Germinal center (tissue), 1 donor: ENCODE measurements around the gene ABCB11.
A peak's percentile ranks its signal among the peaks of the same experiment; 100 is the strongest.
"Not testable (repeated sequence)": the region's sequence is repeated elsewhere in the genome, so short reads cannot be mapped to it uniquely, and the experiment has no call there.

Source experiments
- DNase-seq: peaks from one replicate; pipeline ENCODE4 v3.0.0; 2012; ENCODE audit warnings: mixed read lengths, low spot score

The ABCB11 gene

GRCh38 chr2:169031202-169031601 is at the start of gene ABCB11:
Gene ABCB11 (minus strand): TSS chr2:169031324. CDS start chr2:169018125, 13,199 bp downstream.
- DNase-seq = no peak

- DNase-seq = peak; percentile 64
Observed at GRCh38 chr2:169080250-169081069, 49.3 kb upstream of the ABCB11 start.

DNA sequence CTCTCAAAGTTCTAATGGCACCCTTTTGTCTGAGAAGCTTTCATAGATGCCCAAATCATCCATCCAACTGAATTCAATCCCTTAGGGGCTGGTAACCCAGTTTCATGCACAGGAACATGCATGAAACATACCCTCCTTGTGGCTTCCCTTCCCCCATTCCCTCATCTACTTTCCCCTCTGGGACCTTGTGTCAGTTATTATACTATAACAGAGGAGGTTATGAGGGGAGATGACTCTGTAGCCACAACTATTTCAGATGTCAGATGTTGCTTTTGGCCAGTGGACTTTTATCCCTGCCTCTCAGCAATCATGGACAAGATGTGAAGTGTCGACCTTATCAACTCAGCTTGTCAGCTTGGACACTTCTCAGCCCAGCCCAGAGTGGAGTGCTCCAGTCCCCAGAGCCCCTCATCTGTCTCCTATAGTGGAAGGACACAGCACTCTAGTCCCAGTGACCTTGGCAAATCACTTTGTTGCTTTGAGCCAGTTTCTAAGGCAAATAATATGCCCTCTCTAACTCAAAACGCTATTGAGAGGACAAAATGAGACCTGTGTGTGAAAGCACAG is 46.6 kb upstream of the ABCB11 start:
- no peak for DNase-seq

- no peak for DNase-seq
Observed at GRCh38 chr2:169073963-169074751, 43.0 kb upstream of the ABCB11 start.

GRCh38 chr2:169073211-169073962 is 42.3 kb upstream of the ABCB11 start:
- no peak for DNase-seq

DNA sequence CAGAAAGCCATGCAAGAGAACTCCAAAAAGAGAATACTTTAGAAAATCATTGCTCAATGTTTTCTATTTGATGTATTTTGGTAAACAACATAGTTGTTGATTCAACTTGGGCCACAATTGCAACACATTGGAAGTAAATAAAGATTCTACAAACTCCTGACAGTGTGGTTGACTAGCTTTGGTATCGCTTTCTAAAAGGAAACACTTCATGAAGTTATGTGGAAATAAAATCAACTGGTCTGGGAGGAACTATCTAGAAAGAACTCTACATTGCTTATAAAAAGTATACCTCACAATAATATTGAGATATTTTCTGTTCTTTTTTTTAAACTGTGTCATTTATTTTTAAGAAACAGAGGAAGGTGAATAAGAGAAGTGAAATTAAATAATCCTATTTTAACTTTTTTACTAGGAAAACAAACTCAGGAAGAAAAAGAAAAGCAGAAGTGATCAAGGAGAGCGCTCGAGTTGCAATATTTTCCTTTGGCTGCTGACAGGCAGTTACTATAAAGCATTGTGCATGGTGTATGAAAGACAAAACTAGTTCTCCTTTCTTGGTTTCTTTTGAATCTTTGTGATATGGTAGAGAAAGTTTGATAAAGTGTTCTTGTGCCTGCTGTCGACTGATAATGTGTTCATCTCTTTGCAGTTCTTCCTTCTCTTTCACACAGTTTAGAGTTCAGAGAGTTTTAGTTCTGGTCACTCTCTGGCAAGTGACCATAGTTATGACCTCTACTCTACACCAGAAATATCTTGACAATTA is 41.2 kb upstream of the ABCB11 start:
- peak; percentile 19 for DNase-seq

DNA sequence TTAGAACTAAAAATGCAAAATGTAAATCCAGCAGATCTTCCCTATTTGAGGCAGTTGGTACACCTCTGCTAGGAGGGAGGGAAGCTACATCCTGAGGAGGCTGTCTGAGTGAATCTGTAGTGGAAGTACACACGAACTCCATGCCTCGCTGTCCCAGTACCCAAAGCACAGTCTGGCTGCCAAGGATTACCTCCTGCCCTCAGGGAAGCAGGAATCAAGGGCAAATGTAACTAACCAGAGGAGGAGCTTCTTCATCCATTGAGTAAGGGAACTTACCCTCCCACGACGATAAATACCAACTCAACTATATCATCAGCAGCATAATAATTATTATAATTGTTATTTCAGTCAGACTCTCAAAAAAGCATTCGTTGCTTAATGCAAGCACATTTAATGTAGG is 40.3 kb upstream of the ABCB11 start:
- DNase-seq = no peak

GRCh38 chr2:169069833-169070232 is 38.7 kb upstream of the ABCB11 start:
- no peak for DNase-seq

DNA sequence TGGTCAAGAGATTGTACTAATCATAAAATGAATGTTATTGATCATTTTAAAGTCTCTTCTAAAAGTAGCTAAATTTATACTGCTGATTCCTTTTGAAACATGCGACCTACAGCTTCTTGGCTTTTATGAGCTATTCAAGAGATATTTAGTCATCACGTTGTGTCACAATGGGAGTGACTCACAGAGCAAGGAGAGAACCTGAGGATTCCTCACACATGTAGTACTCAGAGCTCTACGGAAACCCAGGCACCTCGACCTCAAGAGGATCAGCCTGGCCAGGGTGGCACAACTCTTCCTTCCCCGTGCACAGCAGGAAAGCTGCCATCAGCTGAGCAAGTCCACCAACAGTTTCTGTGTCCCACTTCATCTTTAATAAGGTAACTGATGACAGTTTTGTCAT is 38.2 kb upstream of the ABCB11 start, which contains the start of gene DHRS9:
TSS of gene DHRS9 (plus strand) at position 223 of the 400 bp plus-strand sequence. CDS start 12,019 bp downstream, outside the sequence.
- DNase-seq = no peak

GRCh38 chr2:169066897-169067296 is 35.8 kb upstream of the ABCB11 start:
- DNase-seq = no peak

- DNase-seq = no peak
Observed at GRCh38 chr2:169065864-169066517, 34.9 kb upstream of the ABCB11 start.

DNA sequence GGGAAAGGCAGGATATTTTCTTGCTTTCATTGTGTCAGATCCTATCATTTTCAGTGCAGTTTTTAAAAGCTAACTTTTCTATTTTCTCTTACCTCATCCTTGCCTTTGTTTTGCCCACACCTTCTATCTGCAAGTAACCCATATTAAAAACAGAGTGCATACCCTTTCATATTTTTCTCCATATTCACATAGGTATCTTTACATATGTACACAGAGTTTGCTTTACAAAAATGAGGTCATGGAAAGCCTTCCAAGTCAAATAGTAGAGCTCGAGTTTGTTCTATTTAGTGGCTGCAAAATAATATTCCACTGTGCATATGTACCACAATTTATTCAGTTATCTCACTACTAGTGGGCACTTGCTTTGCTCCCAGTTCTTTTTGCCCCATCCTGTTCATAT is 34.3 kb upstream of the ABCB11 start:
- no peak for DNase-seq

DNA sequence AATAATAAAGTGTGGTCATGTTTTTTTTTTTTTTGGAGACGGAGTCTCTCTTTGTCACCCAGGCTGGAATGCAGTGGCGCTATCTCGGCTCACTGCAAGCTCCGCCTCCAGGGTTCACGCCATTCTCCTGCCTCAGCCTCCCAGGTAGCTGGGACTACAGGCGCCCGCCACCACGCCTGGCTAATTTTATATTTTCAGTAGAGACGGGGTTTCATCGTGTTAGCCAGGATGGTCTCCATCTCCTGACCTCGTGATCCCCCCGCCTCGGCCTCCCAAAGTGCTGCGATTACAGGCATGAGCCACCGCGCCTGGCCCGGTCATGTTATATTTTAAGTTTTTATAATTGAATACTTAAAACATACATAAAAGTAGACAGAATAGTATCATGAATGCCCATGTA is 33.1 kb upstream of the ABCB11 start:
- DNase-seq = not testable (repeated sequence)

GRCh38 chr2:169054575-169054974 is 23.5 kb upstream of the ABCB11 start:
- not testable (repeated sequence) for DNase-seq

GRCh38 chr2:169050476-169051240 is 19.5 kb upstream of the ABCB11 start:
- DNase-seq = no peak

GRCh38 chr2:169049142-169049541 is 18.0 kb upstream of the ABCB11 start:
- no peak for DNase-seq

GRCh38 chr2:169047256-169048250 is 16.4 kb upstream of the ABCB11 start:
- DNase-seq = no peak

GRCh38 chr2:169046440-169047151 is 15.5 kb upstream of the ABCB11 start:
- DNase-seq = no peak
